DOHH2 (cell line): ENCODE measurements around the gene MGMT.

Experiments used
- EZH2phosphoT487 ChIP-seq: fragments of 200-600 bp; sonication (generic); IDR thresholded peaks from 2 replicates; pipeline ENCODE4 v1.6.1; 2017; ENCODE audit warnings: borderline replicate concordance, mild to moderate bottlenecking, antibody characterized with exemption, low read length, moderate library complexity, mixed read lengths
- TF ChIP-seq, protein P1 (sequence below): fragments of 200-600 bp; sonication (generic); IDR thresholded peaks from one replicate; pipeline ENCODE4 v1.5.1; 2014; ENCODE audit warnings: antibody characterized with exemption, mild to moderate bottlenecking, low read depth, low read length; ENCODE audit not compliant: poor library complexity, severe bottlenecking

DNA sequence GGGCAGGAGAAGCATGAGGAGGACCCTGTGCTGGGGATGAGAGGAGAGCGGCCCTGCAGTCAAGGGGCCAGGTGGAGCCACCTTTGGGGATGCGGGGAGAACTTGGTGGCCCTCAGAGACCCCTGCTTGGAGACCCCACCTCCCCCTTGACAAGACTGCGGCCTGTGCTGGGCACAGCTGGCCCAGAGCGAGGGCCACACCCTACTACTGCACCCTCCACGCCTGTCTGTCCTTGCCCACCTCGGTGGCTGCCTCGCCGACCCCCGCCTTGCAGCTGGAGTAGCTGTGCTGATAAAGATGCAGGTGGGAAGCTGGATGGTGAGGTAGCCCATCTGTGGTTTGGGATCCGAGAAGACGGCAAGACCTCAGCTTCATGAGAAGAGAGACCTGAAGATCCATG, 186.8 kb downstream of the MGMT start:
- TF ChIP-seq, protein P1, sequence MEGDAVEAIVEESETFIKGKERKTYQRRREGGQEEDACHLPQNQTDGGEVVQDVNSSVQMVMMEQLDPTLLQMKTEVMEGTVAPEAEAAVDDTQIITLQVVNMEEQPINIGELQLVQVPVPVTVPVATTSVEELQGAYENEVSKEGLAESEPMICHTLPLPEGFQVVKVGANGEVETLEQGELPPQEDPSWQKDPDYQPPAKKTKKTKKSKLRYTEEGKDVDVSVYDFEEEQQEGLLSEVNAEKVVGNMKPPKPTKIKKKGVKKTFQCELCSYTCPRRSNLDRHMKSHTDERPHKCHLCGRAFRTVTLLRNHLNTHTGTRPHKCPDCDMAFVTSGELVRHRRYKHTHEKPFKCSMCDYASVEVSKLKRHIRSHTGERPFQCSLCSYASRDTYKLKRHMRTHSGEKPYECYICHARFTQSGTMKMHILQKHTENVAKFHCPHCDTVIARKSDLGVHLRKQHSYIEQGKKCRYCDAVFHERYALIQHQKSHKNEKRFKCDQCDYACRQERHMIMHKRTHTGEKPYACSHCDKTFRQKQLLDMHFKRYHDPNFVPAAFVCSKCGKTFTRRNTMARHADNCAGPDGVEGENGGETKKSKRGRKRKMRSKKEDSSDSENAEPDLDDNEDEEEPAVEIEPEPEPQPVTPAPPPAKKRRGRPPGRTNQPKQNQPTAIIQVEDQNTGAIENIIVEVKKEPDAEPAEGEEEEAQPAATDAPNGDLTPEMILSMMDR = no peak
- no peak for TF ChIP-seq EZH2phosphoT487
